ENCODE results near the gene GPRC5D.
A peak's percentile ranks its signal among the peaks of the same experiment; 100 is the strongest.

Gene GPRC5D

GRCh38 chr12:12903642-12904609 is 48.0 kb downstream of the GPRC5D start:
- DNase-seq = no peak

GRCh38 chr12:12902036-12902435 is 49.9 kb downstream of the GPRC5D start:
- no peak for DNase-seq

- DNase-seq = no peak
These were observed 50.7 kb downstream of the GPRC5D start for GRCh38 chr12:12901158-12901791.

GRCh38 chr12:12900786-12901157 is 51.2 kb downstream of the GPRC5D start:
- no peak for DNase-seq

- peak; percentile 71 for DNase-seq
These were observed 52.2 kb downstream of the GPRC5D start for GRCh38 chr12:12899530-12900380.

GRCh38 chr12:12898911-12899511 is 53.0 kb downstream of the GPRC5D start:
- no peak for DNase-seq

- no peak for DNase-seq
These were observed 53.7 kb downstream of the GPRC5D start for GRCh38 chr12:12898136-12898717.

DNA sequence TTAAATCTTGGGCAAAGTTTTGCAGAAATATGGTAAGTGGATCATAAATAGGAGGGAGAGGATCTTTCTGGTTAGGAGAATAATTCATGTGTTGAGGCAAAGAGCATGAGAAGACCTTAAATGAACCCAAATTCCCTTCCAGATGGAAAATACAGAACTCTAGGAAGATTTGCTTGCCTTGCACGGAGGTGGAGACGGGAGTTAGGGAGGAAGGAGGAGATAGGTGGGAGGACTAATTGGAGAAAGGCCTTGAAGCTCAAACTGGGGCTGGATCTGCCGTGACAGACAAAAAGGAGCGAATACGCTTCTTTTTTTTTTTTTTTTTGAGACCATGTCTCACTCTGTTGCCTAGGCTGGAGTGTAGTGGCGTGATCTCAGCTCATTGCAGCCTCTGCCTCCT is 54.7 kb downstream of the GPRC5D start:
- no peak for DNase-seq

DNA sequence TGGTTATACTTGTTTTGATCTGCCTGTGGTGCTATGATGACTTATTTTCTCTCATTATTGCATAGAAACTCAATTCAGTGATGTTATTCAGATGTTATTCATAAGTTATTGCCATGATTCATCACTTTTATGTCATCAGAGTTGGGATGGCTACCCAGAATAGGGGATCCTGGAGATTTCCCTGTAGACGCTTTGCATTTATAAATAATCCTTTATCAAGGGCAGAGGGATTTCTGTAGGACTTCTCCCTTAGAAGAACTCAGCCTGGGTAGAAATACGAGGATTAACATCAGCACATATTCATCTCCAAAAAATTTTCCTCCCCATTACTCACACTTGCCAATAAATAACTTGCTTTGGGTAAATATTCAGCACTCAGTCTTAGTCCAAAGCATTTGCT is 55.7 kb downstream of the GPRC5D start:
- no peak for DNase-seq

DNA sequence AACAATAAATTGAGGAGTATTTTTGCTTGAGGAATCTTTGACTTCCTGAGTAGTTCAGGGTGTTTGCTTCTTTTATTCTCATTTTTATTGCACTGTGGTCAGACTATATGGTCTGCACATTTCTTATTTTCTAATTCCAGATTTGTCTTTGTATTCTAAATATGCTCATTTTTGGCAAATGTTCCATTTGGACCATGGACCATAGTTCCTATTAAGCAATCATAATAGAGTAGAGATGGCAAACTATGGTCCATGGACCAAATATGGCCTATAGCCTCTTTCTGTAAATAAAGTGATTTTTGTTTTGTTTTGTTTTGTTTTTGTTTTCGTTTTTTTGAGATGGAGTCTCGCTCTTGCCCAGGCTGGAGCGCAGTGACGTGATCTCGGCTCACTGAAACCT is 58.5 kb downstream of the GPRC5D start:
- DNase-seq = no peak

GRCh38 chr12:12892681-12893141 is 59.3 kb downstream of the GPRC5D start:
- no peak for DNase-seq

GRCh38 chr12:12891881-12892355 is 60.1 kb downstream of the GPRC5D start:
- no peak for DNase-seq

DNA sequence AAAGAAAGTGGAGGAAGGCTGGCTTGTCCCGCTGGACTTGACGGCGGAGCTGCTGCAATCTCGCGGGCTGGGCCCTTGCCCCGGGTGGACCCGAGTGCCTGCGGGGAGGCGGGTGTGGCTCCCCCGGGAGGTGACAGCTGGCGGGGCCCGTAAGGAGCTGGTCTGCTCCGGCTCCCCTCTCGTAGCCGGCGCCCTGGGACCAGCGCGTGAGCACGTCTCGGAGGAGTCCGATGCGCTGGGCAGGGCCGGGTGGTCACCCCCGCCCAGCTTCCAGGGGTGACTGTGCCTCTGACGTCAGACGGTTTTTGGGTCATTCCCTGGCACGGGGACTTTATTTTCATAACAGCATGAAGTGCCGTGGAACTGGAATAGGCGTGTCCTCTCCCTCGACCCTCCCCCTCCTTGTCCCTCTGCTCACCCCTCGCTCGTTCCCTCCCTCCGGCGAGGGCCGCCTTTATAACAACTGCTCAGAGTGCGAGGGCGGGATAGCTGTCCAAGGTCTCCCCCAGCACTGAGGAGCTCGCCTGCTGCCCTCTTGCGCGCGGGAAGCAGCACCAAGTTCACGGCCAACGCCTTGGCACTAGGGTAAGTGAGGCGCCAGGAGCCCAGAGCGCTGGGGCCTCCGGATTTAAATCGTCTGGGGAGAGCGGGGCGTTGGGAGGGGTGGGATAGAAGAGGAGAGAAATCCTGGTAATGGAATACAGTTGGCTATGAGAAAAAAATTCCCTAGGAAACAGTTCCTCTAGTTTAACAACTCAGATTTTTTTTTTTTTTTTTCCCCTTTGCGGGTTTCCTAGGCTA is 60.7 kb downstream of the GPRC5D start, which contains the start of gene GPRC5A:
TSS of gene GPRC5A (plus strand) at position 483 of the 801 bp plus-strand sequence. CDS start 16,688 bp downstream, outside the sequence.
- peak; percentile 70 for DNase-seq
